ENCODE data around the gene KCMF1. TPM values are rescaled to one million over a fixed set of nuclear protein-coding genes. Genes with fewer than 3 reads are reported as not detected.

The KCMF1 gene
- total and polyA plus RNA-seq, 10 of the 15 experiments (the other 5 are each of a cell fraction or from before 2014, with no cell fraction given) = 8.4 to 124 (median 43.0) TPM

GRCh38 chr2:84971510-84972206, 697 bp downstream of the KCMF1 start (continued):
- TF ChIP-seq ETV6 (conservative IDR thresholded peaks at IDR 0.05 in 1 of 2, IDR thresholded peaks at IDR 0.05 in 1 of 2; ENCODE audit: borderline replicate concordance in 1 of 2, low read depth in 1 of 2) (0 out of 4 replicates have a peak, but pooled peaks of 1 of the 2 experiments have one; percentile 13), PAX5 (IDR thresholded peaks at IDR 0.05; ENCODE audit: borderline replicate concordance, low read depth, low read length) (no peak), POLR2AphosphoS2 (IDR thresholded peaks at IDR 0.05; ENCODE audit: low read depth, low read length) (no peak), SUZ12 (IDR thresholded peaks at IDR 0.05; ENCODE audit: unreplicated experiment) (no peak), ZNF274 (IDR thresholded peaks at IDR 0.05; ENCODE audit: insufficient read depth, insufficient read length) (no peak), LARP7 (IDR thresholded peaks at IDR 0.05) (peak; percentile 90), BACH1 (IDR thresholded peaks at IDR 0.05; ENCODE audit: borderline replicate concordance) (0 out of 2 replicates have a peak, but pooled peaks have one; percentile 41), MEF2A (IDR thresholded peaks at IDR 0.05; ENCODE audit: insufficient read depth, low read depth, low read length) (no peak), POLR2AphosphoS5 (IDR thresholded peaks at IDR 0.05; ENCODE audit: low read length) (no peak), ZNF207 (IDR thresholded peaks at IDR 0.05; ENCODE audit: borderline replicate concordance) (peak; percentile 27; the same call in 1 of the 2 replicates), MAX (IDR thresholded peaks at IDR 0.05; ENCODE audit: low read depth, low read length) (no peak), IRF4 (IDR thresholded peaks at IDR 0.05; ENCODE audit: low read depth, low read length) (no peak), ZNF217 (IDR thresholded peaks at IDR 0.05) (no peak), EP300 (IDR thresholded peaks at IDR 0.05; ENCODE audit: borderline replicate concordance in 1 of 2, control insufficient read depth in 1 of 2, low read depth in 2 of 2, low read length in 2 of 2) (no peak), ATF3 (IDR thresholded peaks at IDR 0.05; ENCODE audit: borderline replicate concordance, extremely low read depth, low read depth, low read length) (no peak), CHD1 (IDR thresholded peaks at IDR 0.05; ENCODE audit: low read depth, low read length) (peak; percentile 89; the same call in 1 of the 2 replicates), EZH2 (IDR thresholded peaks at IDR 0.05; ENCODE audit: borderline replicate concordance, control insufficient read depth, low read depth, low read length) (no peak), NFXL1 (IDR thresholded peaks at IDR 0.05; ENCODE audit: borderline replicate concordance) (no peak), SUPT20H (IDR thresholded peaks at IDR 0.05; ENCODE audit: borderline replicate concordance, control insufficient read depth, low read depth, low read length) (no peak), WRNIP1 (IDR thresholded peaks at IDR 0.05; ENCODE audit: borderline replicate concordance, low read depth, low read length) (no peak), MTA3 (IDR thresholded peaks at IDR 0.05; ENCODE audit: borderline replicate concordance, low read length) (no peak), ZSCAN29 (IDR thresholded peaks at IDR 0.05) (no peak), IKZF1 (conservative IDR thresholded peaks at IDR 0.05) (peak; percentile 84), SMARCA5 (IDR thresholded peaks at IDR 0.05) (peak; percentile 62), POLR2A (IDR thresholded peaks at IDR 0.05; ENCODE audit: low read depth, low read length) (peak; percentile 41; the same call in 1 of the 2 replicates), JUNB (IDR thresholded peaks at IDR 0.05) (no peak), NRF1 (conservative IDR thresholded peaks at IDR 0.05; ENCODE audit: low read depth, low read length) (no peak), MTA2 (IDR thresholded peaks at IDR 0.05; ENCODE audit: low read depth) (no peak)
